ENCODE data around the gene ZSCAN12.

ZSCAN12 gene

DNA sequence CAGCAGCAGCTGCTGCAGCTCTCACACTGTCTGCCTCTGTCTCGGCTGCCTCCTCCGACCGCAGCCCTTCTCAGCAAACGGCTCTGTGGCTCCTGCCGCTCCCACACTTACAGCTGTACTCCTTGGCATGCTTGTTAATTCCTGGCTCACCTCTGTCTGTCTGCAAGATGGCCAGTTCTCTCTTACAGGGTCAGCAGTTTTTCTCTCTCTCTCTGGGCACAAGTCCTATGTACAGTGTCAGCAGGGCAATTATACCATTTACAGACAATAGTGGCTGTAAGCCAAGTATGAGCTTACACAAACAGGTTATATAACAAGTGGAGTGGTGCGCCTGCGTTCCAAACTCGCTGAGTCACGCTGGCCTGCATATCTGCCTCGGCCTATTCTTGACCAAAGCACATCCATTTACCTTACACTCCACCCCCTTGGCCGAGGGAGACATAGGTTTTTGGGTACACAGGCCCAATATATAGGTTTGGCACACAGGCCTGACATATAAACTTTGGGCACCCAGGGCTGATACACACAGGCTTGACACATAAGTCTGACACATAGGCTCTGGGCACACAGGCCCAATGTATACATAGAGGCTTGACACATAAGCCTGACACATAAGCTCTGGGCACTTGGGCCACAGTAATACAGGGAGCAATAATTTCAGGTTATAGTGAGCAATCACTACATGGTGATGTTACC is 45.4 kb downstream of the ZSCAN12 start:
- DNase-seq, result peak in 1 of 2 experiments; percentile 2

DNA sequence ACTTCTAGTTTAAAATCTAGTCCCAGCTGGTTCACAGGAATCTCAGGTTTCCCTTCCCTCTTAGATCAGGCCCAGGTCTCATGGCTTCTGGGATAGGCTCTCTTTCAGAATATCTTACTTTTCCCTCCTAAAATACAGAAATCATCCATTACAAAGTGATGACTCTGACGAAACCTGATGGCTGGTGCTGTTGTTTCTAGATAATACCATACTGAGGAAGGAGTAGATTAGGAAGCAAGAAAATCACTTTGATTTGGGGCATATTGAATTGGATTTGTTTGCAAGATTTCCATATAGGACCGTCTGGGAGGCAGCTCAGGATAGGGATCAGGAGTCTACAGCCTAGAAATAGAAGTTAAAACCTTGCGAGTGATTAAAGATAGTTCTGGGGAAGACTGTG is 46.2 kb downstream of the ZSCAN12 start:
- no peak for DNase-seq

DNA sequence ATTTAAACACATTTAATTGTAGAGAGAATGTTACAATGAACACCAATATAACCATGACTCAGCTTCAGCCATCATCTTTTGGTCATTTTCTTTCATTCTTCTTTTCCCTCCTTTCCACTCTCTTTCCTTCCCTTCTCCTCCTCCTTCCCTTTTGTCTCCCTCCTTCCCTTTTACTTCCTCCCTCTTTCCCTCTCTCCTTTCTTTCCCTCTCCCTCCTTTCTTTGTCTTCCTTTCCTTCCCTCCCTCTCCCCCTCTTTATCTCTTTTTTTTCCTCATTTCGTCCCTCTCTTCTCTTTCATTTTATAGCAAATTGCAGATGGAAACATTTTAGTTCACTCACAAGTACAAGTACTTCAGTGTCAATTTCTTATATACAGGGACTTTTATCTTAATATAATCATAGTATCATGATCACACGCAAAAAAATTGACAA is 48.0 kb downstream of the ZSCAN12 start:
- DNase-seq, result no peak

DNA sequence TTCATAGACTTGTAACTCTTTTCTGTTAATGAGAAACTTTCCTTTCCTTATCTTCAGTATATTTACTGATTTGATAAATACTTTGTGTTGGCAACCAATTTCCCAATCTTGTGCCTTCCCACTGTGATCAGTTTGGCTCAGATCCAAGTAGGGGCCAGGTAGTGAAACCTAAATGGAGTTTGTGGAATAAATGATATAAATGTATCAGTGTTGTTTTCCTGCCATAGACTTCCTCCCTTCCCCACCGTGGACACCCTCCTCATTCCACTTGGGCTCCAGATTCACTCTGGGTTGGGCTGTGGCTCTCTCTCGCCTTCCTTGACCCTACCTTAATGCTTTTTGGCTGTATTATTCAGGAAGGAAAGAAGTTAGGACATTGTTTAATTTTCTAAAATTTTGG is 48.5 kb downstream of the ZSCAN12 start:
- no peak for DNase-seq

DNA sequence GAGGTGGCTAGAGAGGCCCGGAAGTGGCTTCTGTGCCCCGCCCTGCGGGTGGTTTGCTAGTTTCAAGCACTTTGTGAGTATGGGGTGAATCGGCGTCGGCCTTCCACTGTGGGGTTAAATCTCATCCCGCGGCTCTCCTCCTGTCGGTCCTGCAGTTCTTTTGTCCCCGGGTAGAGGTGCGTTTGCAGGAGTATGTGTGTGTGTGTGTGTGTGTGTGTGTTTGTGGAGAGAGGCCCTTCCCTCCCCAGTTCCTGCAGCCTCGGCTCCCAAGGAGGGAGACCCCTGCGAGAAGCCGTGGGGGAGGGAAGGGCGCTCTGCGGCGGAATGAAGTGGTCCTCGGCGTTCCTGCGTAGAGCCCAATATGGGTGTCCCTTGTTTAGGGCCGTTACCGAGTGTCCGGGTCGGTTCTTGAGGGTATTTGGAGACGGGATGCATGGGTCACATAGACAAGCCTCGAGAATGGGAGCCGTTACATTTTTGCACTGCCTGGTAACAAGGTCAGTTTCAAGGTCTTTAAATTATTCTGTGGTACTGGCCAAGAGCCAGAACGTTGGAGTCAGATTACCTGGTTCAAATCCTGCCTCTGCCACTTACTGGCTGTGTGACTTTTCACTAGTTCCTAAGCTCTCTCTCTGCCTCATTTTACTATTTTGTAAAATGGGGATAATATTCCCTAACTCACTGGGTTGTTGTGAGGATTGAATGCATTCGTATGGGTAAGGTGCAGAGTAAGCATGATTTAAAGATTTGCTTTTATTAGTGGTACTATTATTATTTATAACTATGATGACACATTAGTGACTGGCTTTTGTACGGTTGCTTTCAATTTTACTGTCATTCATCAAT is 49.4 kb downstream of the ZSCAN12 start, which contains the start of gene ZKSCAN3:
Gene ZKSCAN3 (plus strand): TSS at position 56 of the 846 bp plus-strand sequence. CDS start 9,640 bp downstream, outside the sequence.
- DNase-seq, result peak; percentile 82 to 90

DNA sequence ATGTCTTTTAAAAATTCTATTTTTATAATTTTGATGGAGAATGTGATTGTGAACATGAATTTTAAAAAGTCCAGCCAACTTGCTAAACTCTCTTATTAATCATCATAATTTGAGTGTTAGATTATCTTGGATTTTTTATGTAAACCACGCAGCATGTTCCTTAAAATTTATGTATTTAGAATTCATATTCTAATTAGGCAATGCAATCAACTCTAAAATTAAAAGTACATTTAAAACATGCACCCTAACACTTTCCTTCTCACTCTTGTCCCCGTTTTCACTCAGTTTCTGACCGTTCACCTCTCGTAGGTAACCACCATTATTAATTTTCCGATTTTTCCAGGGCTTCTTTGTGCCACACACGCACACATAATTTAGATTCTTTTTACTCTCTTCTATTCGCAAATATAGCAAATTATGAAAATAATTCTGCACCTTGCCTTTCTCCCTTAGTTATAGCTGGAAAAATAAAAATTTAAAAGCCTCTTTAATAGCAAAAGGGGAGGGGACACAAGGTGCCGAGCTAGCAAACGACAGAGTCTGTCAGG is 50.1 kb downstream of the ZSCAN12 start:
- no peak for DNase-seq

DNA sequence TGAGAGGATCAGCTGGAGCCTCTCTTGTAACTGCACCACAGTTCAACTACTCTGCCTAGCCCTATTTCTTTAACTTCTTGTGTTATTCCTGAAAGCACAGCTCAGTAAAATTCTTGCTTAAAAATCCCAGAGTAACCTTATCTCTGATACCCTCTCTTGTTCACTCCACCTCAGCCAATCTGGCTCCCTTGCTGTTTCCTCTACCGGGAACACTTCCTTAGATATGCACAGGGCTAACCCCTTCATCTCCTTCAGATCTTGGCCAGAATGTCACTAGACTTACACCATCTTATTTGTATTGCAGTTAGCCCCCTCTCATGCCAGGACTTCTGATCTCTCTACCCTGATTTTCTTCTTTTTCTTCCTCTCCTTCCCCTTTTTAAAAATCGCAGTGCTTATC is 52.4 kb downstream of the ZSCAN12 start:
- DNase-seq, result no peak

DNA sequence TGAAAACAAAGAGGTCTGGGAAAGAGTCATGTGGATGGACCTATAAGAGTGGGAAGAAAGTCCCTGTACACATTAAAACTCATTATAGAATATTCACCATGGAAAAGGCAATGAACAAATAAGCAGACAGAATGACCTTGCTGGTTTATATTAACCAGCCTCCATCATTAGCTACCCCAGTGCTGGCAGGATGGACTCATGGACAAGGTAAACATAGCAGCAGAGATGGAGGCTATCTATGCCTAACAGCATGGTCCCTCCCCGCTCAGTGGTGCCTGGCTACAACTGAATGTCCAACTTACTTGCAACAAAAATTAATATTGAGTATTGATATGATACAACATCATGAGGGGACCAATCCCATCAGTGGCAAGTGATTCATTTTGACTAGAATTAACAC is 54.3 kb downstream of the ZSCAN12 start:
- no peak for DNase-seq

DNA sequence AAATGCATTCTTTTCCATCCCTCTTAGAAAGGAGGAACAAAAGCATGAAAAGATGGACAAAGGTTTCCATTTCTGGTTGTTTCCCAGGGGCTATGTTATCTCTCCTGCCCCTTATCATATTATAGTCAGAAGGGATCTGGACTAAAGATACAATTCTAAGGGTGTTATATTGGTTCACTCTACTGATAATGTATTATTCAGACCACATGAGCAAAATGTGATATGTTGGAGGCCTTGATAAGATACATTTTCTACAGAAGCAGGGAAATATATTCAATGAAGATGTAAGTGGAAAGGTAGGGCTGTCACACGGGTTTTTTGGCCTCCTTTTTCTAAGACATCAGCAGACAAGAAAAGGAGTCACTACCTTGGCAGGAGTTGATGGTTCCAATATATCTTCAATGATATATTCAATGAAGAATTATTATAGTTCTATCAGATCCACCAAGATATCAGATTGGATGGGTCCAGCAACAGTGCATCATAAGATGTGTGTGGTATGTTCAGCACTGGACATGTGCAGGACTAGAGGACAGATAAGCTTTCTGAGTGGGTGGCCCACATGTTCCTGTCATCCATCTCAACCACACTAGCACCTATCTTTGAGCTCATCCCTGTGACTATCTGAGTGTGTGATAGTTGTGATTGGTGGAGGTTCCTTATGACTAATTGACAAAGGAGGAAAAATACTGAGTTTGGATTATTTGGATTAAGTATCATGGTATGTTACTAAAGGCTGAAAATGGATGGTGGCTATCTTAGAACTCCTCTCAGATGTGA is 55.5 kb downstream of the ZSCAN12 start:
- DNase-seq, result no peak

DNA sequence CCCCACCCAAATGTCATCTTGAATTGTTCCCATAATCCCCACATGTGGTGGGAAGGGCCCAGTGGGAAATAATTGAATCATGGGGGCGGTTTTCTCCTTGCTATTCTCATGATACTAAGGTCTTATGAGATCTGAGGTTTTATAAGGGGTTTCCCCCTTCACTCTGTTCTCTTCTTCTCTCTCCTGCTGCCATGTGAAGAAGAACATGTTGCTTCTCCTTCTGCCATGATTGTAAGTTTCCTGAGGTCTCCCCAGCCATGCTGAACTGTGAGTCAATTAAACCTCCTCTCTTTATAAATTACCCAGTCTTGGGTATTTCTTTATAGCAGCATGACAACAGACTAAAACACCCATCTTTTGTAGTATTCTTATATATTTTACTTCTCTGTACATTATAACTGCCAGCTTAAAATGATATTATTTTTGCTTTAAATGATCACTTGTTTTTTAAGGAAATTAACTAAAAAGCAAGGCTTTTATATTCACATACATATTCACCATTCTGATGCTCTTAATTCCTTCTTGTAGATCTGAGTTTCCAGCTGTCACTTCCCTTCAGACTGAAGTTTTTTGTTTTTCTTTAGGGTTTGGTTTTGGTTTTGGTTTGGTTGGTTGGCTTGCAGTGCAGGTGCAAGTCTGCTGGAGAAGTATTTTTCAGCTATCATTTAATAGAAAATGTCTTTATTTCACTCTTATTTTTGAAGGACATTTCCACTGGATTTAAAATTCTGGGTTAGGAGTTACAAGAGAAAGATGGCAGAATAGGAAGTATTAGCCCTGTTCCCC is 59.0 kb downstream of the ZSCAN12 start:
- DNase-seq, result no peak

DNA sequence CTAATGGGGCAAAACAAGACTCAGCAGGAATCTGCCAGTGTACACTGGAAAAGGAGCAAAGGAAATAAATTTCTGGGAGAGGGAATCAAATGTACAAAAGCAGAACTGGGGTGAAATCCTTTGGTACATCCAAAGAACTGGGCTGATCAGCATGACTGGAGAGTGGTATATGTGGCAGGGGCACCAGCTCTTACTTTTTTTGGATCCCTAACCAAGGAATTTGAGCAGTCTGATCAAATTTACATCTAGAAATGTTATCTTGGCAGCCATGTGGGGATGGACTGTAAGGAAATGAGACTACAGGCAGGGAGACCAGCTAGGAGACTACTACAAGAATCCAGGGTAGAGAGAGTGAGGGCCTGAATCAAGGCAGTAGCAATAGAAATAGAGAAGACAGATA is 62.4 kb downstream of the ZSCAN12 start:
- no peak for DNase-seq

DNA sequence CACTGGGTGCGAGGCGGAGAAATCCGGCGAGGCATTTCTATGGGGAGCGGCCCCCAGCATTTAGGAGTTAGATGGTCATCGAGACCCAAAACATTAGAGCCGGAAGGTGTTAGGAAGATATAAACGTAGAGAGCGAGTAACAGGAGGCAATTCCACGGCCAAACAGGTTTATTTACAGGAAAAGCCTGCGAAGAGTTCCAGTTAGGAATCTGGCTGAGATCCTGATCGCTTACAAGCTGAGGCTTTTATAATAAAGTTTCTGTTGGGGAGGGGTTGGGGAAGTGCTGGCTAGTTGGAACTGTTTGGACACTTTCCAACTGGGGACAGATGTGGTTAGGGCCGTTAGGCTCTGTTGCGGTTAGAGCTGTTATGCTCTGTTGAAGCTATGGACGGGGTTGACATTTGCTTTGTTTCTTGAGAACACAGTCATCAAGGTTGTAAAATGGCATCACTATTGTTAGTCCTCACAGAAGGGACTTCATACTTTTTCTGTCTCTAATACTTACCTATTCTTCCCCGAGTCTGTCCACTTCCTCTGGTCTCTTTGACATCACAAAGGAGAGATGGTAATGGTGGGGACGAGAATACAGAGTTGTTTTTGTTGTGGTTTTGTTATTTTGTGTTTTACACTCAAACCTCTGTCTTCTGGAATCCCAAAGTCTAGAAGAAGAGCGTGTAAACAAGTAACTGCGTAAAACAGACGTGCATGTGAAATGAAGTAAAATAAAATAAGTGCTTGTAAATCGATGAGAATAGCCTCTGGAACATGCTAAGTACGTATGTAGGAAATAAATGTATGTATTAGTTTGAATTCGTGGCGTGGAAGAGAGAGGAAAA is 63.0 kb downstream of the ZSCAN12 start:
- DNase-seq, result peak; percentile 57 to 60

DNA sequence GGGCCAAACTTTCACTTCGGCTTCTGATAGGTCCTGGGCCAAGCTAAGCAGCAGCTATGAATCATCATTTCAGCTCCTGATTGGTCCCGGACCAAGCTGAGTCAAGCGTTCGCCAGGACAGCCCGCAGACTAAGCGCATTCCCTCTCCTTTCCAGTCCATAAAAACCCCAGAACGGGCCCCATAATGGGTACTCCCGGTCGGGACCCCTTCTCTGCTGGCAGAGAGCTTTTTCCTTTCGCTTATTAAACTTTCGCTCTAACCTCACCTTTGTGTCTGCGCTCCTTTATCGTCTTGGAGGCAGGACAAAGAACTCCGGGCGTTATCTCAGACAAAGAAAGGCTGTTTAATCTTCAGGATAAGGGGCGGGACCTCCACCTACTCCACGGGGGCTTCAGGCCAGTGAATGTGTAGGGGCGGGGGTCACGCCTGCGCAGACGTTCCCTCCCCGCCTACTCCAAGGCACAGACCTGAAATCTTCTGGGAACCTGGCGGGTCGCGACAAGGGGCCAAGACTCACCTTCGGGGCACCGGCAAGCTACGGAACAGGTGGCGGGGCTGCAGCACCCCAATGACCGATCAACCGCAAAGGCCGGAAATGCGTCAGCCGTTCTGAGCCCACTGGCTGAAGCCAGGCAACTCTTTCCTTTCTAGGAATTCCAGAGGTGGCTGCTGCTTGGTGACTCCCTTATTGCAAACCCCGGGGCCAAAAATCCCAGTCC is 63.8 kb downstream of the ZSCAN12 start, which contains the start of gene ZSCAN31:
Gene ZSCAN31 (minus strand): TSS at position 585 of the 720 bp plus-strand sequence. CDS start 6,465 bp downstream, outside the sequence.
- peak; percentile 87 to 91 for DNase-seq

DNA sequence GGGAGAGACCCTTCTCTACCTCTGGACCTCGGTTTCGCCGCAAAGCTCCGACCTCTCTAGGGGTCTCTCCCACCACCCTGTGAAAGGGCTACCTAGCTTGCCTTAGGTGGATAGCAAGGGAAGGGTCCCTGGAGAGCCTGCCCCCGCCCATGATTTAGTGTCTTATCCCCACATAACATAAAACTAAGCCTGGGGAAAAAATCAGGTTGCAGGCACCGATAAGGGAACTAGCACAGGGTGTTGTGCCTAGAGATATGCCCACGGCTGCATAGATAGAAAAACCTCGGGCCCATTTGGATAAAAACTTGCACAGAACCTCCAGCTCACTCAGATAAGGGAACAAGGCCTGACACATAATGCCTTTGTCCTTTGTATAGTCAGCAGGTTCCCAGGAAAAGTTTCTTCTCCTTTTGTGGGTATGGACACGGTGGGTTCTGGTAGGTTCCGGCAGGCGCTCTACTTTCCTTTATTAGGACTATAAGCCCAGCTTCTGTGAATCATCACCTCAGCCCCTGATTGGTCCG is 64.4 kb downstream of the ZSCAN12 start:
- no peak for DNase-seq

DNA sequence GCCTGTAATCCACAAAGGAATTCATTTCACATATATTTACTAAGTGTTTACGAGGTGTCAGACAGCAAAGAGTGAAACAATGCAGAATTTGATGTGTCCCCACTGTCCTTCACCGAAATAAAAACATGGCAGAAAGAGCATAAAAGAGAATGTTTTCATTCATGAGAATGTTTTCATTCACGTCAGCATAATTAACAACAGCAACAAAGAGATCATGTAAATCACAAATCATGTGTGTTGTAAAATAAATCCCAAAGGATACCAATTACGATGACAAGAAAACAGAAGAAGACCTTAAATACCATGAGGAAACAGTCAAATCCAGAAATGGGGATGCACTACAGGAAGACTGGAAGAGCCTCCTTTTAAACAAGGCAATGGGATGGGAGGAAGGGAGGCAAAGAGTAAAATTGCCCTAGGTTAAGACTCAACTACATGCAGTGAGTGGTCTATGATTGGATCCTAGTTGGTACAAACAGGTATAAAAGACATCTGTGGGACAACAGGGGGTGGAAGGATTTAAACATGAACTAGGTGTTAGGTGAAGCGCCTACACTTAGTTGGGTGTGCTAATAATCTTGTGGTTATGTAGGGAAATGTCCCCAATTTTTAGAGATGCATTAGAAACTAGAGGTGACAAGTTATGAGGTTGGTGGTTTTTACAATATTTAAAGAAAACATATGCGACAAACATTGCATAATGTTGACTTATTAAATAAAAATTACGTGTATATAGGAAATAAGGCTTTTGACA is 65.1 kb downstream of the ZSCAN12 start:
- DNase-seq, result no peak

DNA sequence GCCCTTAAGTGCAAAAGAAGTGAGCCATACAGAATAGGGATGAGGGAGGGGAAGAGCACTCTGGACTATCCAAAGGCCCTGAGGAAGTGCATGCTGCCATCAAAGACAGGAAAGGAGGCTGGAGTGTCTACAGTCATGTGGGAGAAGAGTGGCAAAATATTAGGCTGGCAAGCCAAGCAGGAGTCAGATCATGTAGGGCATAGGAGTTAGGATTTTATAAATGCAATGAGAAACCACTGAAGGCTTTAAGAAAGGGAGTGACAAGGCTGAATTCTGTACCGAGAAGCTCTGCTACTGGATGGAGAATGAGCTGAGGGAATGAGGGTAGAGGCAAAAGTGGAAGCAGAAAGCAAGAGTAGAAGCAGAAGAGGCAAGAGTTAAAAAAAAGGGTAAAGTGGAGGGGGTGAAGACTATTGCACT is 65.9 kb downstream of the ZSCAN12 start:
- no peak for DNase-seq

DNA sequence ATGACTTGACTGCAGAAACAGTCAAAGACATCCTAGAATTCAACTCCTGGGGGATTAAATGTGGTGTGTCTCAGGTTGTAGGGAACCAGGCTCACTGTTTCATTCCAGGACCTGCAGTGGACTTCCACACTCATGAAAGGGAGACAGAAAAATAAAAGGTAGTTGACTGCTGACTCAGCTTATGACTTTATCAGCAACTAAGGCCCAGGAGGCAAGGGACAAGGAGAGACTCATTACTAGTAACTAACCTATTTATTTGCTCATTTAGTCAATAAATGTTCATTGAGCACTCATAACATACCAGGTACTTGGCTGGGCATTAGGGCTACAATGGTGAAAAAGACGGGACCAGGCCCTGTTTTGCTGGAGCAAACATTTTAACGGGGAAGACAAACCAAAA is 66.5 kb downstream of the ZSCAN12 start:
- DNase-seq, result no peak

DNA sequence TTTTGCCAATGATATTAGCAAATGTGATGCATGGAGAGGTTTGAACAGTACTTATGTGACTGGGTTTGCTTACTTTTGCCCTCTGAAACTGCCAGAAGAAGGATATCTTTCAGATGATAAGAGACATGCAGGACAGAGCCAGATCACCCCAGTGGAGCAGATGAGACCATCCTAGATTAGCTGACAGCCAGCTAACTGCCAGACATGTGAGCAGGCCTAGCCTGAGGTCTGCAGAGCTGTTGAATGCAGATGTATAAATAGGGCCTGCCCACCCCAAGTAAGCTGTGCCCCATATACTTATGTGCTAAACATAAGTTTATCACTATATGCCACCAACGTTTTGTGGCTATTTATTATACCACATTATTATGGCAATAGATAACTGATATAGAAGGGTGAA is 69.5 kb downstream of the ZSCAN12 start:
- no peak for DNase-seq

Data from NCI-H526 (cell line).